ENCODE measurements around the gene BSG. TPM values are rescaled to one million over a fixed set of nuclear protein-coding genes. Genes with fewer than 3 reads are reported as not detected.
A peak's percentile ranks its signal among the peaks of the same experiment; 100 is the strongest.

The BSG gene
- total and polyA plus RNA-seq, 11 donors, result 727 to 2,989 (median 1,462) TPM

DNA sequence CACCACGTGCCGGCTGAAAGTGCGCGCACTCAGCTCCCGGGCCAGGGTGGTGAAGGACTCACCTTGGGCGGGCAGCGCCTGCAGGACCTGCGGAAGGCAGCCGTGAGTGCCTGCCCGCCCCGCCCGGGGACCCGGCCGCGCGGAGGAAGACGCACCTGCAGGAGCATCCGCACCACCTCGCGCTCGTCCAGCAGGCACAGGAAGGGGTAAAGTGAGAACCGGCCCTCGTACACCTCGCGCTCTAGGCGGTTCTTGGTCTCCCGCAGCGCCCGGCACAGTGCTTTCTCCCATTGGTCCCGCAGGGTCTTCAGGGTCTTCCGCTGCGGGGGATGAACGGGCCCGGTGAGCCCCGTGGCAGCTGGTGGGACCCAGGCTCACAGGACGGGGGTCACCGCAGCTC lies 50.3 kb downstream of the BSG start:
- Histone ChIP-seq H3K4me3 (no peak overlapping the region), H3K4me1 (no peaks in the 10 kb centered on the region), H3K9me3 (no peaks in the 10 kb centered on the region), H3K27ac (no peak overlapping the region), H3K27me3 (no peaks in the 10 kb centered on the region), H3K36me3 (peaks cover 3 to 85% (median 71%) of the 10 kb centered on the region in 9 donors)
- no peak for TF ChIP-seq CTCF (IDR thresholded peaks at IDR 0.05)
- no peak for TF ChIP-seq POLR2A (IDR thresholded peaks at IDR 0.05)
- 94 to 97% (median 96%) methylated on average over 19 to 37 of the region's 37 CpGs for WGBS, 4 donors
- intact Hi-C loops (cut with DNase I), result no loop called here
- ATAC-seq (no peak), DNase-seq (no peak)

DNA sequence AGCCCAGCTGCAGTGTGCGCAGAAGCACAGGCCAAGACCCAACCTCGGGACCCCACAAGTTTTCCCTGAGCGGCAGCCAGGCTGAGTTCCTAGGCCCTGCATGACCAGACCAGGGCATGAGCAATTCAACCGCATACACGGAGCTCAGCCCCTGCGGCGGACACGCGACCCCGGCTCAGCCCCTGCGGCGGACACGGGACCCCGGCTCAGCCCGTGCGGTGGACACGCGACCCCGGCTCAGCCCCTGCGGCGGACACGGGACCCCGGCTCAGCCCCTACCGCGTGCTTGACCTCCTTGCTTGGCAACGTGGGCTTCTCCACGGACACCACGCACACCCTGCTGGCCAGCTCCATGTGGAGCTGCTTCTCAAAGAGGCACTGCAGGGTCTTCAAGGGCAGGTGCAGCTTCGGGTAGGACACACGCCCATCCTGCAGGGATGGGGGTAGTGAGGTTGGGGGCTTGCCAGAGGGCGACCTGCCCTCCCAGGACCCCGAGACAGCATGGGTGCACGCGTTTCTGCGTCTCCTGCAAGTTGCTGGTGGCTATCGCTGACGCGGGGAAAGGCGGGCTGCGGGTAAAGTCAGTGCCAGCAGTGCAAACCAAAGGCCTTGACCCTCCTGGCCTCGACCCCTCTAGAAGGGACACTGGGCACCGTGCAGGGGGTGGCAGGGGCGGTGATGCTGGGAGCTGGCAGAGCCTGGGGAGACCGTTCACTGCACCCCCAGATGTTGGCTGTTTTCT lies 51.0 kb downstream of the BSG start:
- H3K36me3 ChIP-seq, result peaks cover under 1 to 85% (median 73%) of the 10 kb centered on the region in 9 donors
- TF ChIP-seq POLR2A (IDR thresholded peaks at IDR 0.05) (no peak), CTCF (IDR thresholded peaks at IDR 0.05) (no peak)
- WGBS, 4 donors, result 94 to 95% (median 95%) methylated on average over 26 to 44 of the region's 44 CpGs

GRCh38 chr19:623974-624373 lies 51.6 kb downstream of the BSG start:
- ATAC-seq (peak in 1 of 4 donors; percentile 6), DNase-seq (no peak)
- H3K9me3 ChIP-seq, result no peaks in the 10 kb centered on the region
- no peak overlapping the region for H3K27ac ChIP-seq
- no peaks in the 10 kb centered on the region for H3K4me1 ChIP-seq
- WGBS, 4 donors, result 76 to 87% (median 82%) methylated on average over 24 of the region's 24 CpGs
- intact Hi-C loops (cut with DNase I), result no loop called here
- TF ChIP-seq CTCF (IDR thresholded peaks at IDR 0.05), result no peak
- no peak overlapping the region for H3K4me3 ChIP-seq
- no peaks in the 10 kb centered on the region for H3K27me3 ChIP-seq
- peaks cover 0 to 85% (median 73%) of the 10 kb centered on the region in 9 donors for H3K36me3 ChIP-seq

More for the DNA sequence above, 51.0 kb downstream of the BSG start:
- Histone ChIP-seq H3K27me3 (no peaks in the 10 kb centered on the region), H3K27ac (peak overlapping the region in 1 of 12 donors; percentile 24), H3K4me1 (no peaks in the 10 kb centered on the region), H3K9me3 (no peaks in the 10 kb centered on the region), H3K4me3 (no peak overlapping the region)
- ATAC-seq (no peak), DNase-seq (no peak)
- intact Hi-C loops (cut with DNase I), result no loop called here

DNA sequence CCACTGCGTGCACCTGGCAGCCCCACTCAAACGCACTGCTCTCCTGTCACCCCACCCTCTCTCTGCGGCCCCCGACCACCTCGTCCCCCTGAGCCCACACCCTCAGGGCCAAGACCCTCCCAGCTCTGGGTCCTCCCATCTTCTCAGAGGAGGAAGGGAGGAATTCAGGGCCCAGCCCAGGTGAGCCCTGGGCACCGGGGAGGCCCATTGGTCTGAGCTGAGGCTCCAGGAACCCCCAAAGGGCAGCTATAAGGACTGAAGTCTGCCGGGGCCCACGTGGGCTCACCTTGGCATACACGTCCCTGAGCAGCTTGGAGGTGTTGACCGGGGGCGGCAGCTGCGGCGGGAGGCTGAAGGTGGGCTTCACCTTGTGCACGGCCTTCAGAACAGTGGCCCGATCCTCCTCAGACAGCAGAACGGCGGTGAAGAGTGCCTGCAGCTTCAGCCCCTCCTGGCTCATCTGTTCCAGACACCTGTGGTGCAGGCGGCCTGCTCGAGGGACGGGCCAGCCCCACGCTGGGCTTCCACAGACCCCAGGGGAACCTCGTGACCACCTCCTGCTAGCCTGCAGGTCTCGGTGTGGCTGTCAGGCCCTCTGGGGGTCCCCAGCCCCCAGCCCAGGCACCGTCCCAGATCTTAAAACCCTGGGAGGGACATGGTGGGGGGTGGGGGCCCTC lies 52.2 kb downstream of the BSG start:
- Histone ChIP-seq H3K27ac (no peak overlapping the region), H3K9me3 (no peaks in the 10 kb centered on the region), H3K27me3 (no peaks in the 10 kb centered on the region), H3K4me3 (no peak overlapping the region), H3K4me1 (peaks cover 0 to 4% (median 0%) of the 10 kb centered on the region in 12 donors), H3K36me3 (peaks cover 0 to 84% (median 73%) of the 10 kb centered on the region in 9 donors)
- WGBS, 4 donors, result 91 to 98% (median 94%) methylated on average over 16 to 24 of the region's 24 CpGs
- no peak for DNase-seq
- no peak for ATAC-seq
- no peak for TF ChIP-seq CTCF (IDR thresholded peaks at IDR 0.05)
- TF ChIP-seq POLR2A (IDR thresholded peaks at IDR 0.05), result no peak
- intact Hi-C loops (cut with DNase I), result no loop called here

Data from heart left ventricle (tissue), 16 donors.